Activated CD4-positive, alpha-beta memory T cell treated with anti-CD3 and anti-CD28 coated beads for 36 hours (primary cell): ENCODE results near the gene DCAKD. TPM values are rescaled to one million over a fixed set of nuclear protein-coding genes. Genes with fewer than 3 reads are reported as not detected.

ENCODE experiments used
- CTCF ChIA-PET: fragments of 350-600 bp; sonication (Branson Sonifier 250); formaldehyde crosslinking; loops from one replicate; lab custom pipeline; 2021; ENCODE audit warnings: antibody characterized with exemption, inconsistent platforms; lab: Charles Lee
- POLR2A ChIA-PET: fragments of 350-600 bp; sonication (Branson Sonifier 250); formaldehyde crosslinking; loops from one replicate; lab custom pipeline; 2021; ENCODE audit warnings: antibody characterized with exemption; lab: Charles Lee
- DNase-seq: peaks from one replicate; pipeline ENCODE4 v3.0.0-alpha.2; 2020
- H3K27ac Mint-ChIP-seq: one replicate; pipeline ENCODE4 v1.8.0; 2021; ENCODE audit warnings: mixed read lengths
- H3K27me3 Mint-ChIP-seq: one replicate; pipeline ENCODE4 v1.8.0; 2021; ENCODE audit warnings: mixed read lengths
- H3K36me3 Mint-ChIP-seq: one replicate; pipeline ENCODE4 v1.8.0; 2021; ENCODE audit warnings: mixed read lengths
- H3K4me1 Mint-ChIP-seq: one replicate; pipeline ENCODE4 v1.8.0; 2021; ENCODE audit warnings: low read depth, mixed read lengths
- H3K4me3 Mint-ChIP-seq: one replicate; pipeline ENCODE4 v1.8.0; 2021; ENCODE audit warnings: mild to moderate bottlenecking, mixed read lengths
- H3K9me3 Mint-ChIP-seq: one replicate; pipeline ENCODE4 v1.8.0; 2021; ENCODE audit warnings: mixed read lengths
- intact Hi-C: fragments of 100-400 bp; cut with micrococcal nuclease; formaldehyde crosslinking; loops from one replicate; pipeline ENCODE4 v1.15.1; 2023
- total RNA-seq, 2 experiments: library from RNA; stranded (reverse); gene quantifications; one replicate each; pipeline ENCODE4 v1.2.3, GENCODE V29; 2021

DCAKD gene
- total RNA-seq, 2 experiments from 2014 or later, result 32.0 to 34.0 TPM

- intact Hi-C loops, result no loop called here
- Mint-ChIP-seq H3K4me3 (no peak overlapping the region), H3K36me3 (no peaks in the 10 kb centered on the region), H3K27me3 (peaks cover 7% of the 10 kb centered on the region), H3K4me1 (no peaks in the 10 kb centered on the region), H3K9me3 (peaks cover 11% of the 10 kb centered on the region), H3K27ac (no peak overlapping the region)
- DNase-seq, result no peak
- POLR2A ChIA-PET, result no interaction called here
- CTCF ChIA-PET, result interaction anchor here (1.5 kb wide), 1 partner anchor 26 kb away, joined by 6 read pairs; no protein-coding TSS in a partner anchor
These were observed 55.1 kb downstream of the DCAKD start for GRCh38 chr17:44996304-44996703.

- intact Hi-C loops, result no loop called here
- Mint-ChIP-seq H3K9me3 (peaks cover 11% of the 10 kb centered on the region), H3K27me3 (peaks cover 7% of the 10 kb centered on the region), H3K4me1 (no peaks in the 10 kb centered on the region), H3K4me3 (no peak overlapping the region), H3K27ac (no peak overlapping the region), H3K36me3 (no peaks in the 10 kb centered on the region)
- ChIA-PET POLR2A (no interaction called here), CTCF (no interaction called here)
- no peak for DNase-seq
These were observed 55.9 kb downstream of the DCAKD start for GRCh38 chr17:44995436-44996001.

- Mint-ChIP-seq H3K9me3 (no peaks in the 10 kb centered on the region), H3K4me3 (no peak overlapping the region), H3K27me3 (peaks cover 25% of the 10 kb centered on the region), H3K36me3 (no peaks in the 10 kb centered on the region), H3K27ac (no peak overlapping the region), H3K4me1 (no peaks in the 10 kb centered on the region)
- no peak for DNase-seq
- POLR2A ChIA-PET, result no interaction called here
- intact Hi-C loops, result no loop called here
- CTCF ChIA-PET, result interaction anchor here (1.5 to 2.1 kb wide), 2 partner anchors 30 kb away, joined by 6 to 9 read pairs; no protein-coding TSS in a partner anchor
These were observed 59.0 kb downstream of the DCAKD start for GRCh38 chr17:44992242-44992939.

- Mint-ChIP-seq H3K36me3 (no peaks in the 10 kb centered on the region), H3K9me3 (no peaks in the 10 kb centered on the region), H3K4me3 (no peak overlapping the region), H3K4me1 (no peaks in the 10 kb centered on the region), H3K27me3 (peaks cover 24% of the 10 kb centered on the region), H3K27ac (no peak overlapping the region)
- intact Hi-C loops, result no loop called here
- ChIA-PET CTCF (interaction anchor here (2.1 kb wide), 1 partner anchor 31 kb away, joined by 9 read pairs; no protein-coding TSS in a partner anchor), POLR2A (no interaction called here)
- no peak for DNase-seq
These were observed 60.4 kb downstream of the DCAKD start for GRCh38 chr17:44990994-44991393.

- no peak overlapping the region for H3K27ac Mint-ChIP-seq
- no peaks in the 10 kb centered on the region for H3K4me1 Mint-ChIP-seq
- H3K36me3 Mint-ChIP-seq, result no peaks in the 10 kb centered on the region
- POLR2A ChIA-PET, result no interaction called here
- DNase-seq, result no peak
- CTCF ChIA-PET, result interaction anchor here (1.7 kb wide), 1 partner anchor 69 kb away, joined by 5 read pairs; no protein-coding TSS in a partner anchor
- H3K9me3 Mint-ChIP-seq, result no peaks in the 10 kb centered on the region
- intact Hi-C loops, result no loop called here
- peaks cover 30% of the 10 kb centered on the region for H3K27me3 Mint-ChIP-seq
- H3K4me3 Mint-ChIP-seq, result no peak overlapping the region
These were observed 61.8 kb downstream of the DCAKD start for GRCh38 chr17:44989552-44990138.

- Mint-ChIP-seq H3K27me3 (peaks cover 30% of the 10 kb centered on the region), H3K4me3 (no peak overlapping the region), H3K4me1 (no peaks in the 10 kb centered on the region), H3K9me3 (no peaks in the 10 kb centered on the region), H3K27ac (no peak overlapping the region), H3K36me3 (no peaks in the 10 kb centered on the region)
- no peak for DNase-seq
- POLR2A ChIA-PET, result no interaction called here
- CTCF ChIA-PET, result interaction anchor here (1.7 kb wide), 1 partner anchor 68 kb away, joined by 5 read pairs; no protein-coding TSS in a partner anchor
- intact Hi-C loops, result no loop called here
These were observed 63.1 kb downstream of the DCAKD start for GRCh38 chr17:44988044-44988942.

GRCh38 chr17:44983563-44983962 is 67.9 kb downstream of the DCAKD start:
- ChIA-PET CTCF (no interaction called here), POLR2A (no interaction called here)
- Mint-ChIP-seq H3K4me3 (no peak overlapping the region), H3K36me3 (no peaks in the 10 kb centered on the region), H3K27ac (no peak overlapping the region), H3K4me1 (peaks cover 2% of the 10 kb centered on the region), H3K9me3 (no peaks in the 10 kb centered on the region), H3K27me3 (peaks cover 42% of the 10 kb centered on the region)
- intact Hi-C loops, result no loop called here
- no peak for DNase-seq

- POLR2A ChIA-PET, result no interaction called here
- Mint-ChIP-seq H3K36me3 (no peaks in the 10 kb centered on the region), H3K4me3 (no peak overlapping the region), H3K4me1 (peaks cover 2% of the 10 kb centered on the region), H3K9me3 (no peaks in the 10 kb centered on the region), H3K27me3 (peaks cover 37% of the 10 kb centered on the region), H3K27ac (no peak overlapping the region)
- DNase-seq, result no peak
- CTCF ChIA-PET, result interaction anchor here (0.7 to 1.4 kb wide), 2 partner anchors 16 to 40 kb away, joined by 3 read pairs; no protein-coding TSS in a partner anchor
- intact Hi-C loops, result no loop called here
These were observed 69.2 kb downstream of the DCAKD start for GRCh38 chr17:44982113-44982702.

- ChIA-PET CTCF (interaction anchor here (1.4 kb wide), 1 partner anchor 41 kb away, joined by 3 read pairs; no protein-coding TSS in a partner anchor), POLR2A (no interaction called here)
- Mint-ChIP-seq H3K4me3 (no peak overlapping the region), H3K9me3 (no peaks in the 10 kb centered on the region), H3K27me3 (peaks cover 37% of the 10 kb centered on the region), H3K27ac (peak overlapping the region; percentile 25), H3K36me3 (no peaks in the 10 kb centered on the region), H3K4me1 (peaks cover 2% of the 10 kb centered on the region)
- peak; percentile 44 for DNase-seq
- intact Hi-C loops, result no loop called here
These were observed 70.0 kb downstream of the DCAKD start for GRCh38 chr17:44981221-44981968.

- ChIA-PET POLR2A (interaction anchor here (0.6 kb wide), 1 partner anchor 260 kb away, joined by 4 read pairs; no protein-coding TSS in a partner anchor), CTCF (interaction anchor here (2.1 kb wide), 1 partner anchor 42 kb away, joined by 8 read pairs; no protein-coding TSS in a partner anchor)
- H3K27ac Mint-ChIP-seq, result no peak overlapping the region
- no peaks in the 10 kb centered on the region for H3K9me3 Mint-ChIP-seq
- H3K4me1 Mint-ChIP-seq, result peaks cover 2% of the 10 kb centered on the region
- intact Hi-C loops, result no loop called here
- H3K36me3 Mint-ChIP-seq, result no peaks in the 10 kb centered on the region
- H3K4me3 Mint-ChIP-seq, result no peak overlapping the region
- no peak for DNase-seq
- peaks cover 36% of the 10 kb centered on the region for H3K27me3 Mint-ChIP-seq
These were observed 71.9 kb downstream of the DCAKD start for GRCh38 chr17:44979426-44979995.
